GM21529 (cell line): Measurements from ENCODE around the gene TMEFF2.
A peak's percentile ranks its signal among the peaks of the same experiment; 100 is the strongest.

Experiments
- ATAC-seq: cut with Tn5 transposase; IDR thresholded peaks from one replicate; pipeline ENCODE4 v1.9.1; 2021; ENCODE audit not compliant: unreplicated experiment

Gene TMEFF2

GRCh38 chr2:192025637-192026036 lies 169.1 kb downstream of the TMEFF2 start:
- no peak for ATAC-seq

- ATAC-seq = no peak
Observed at GRCh38 chr2:192023006-192023405, 171.7 kb downstream of the TMEFF2 start.

DNA sequence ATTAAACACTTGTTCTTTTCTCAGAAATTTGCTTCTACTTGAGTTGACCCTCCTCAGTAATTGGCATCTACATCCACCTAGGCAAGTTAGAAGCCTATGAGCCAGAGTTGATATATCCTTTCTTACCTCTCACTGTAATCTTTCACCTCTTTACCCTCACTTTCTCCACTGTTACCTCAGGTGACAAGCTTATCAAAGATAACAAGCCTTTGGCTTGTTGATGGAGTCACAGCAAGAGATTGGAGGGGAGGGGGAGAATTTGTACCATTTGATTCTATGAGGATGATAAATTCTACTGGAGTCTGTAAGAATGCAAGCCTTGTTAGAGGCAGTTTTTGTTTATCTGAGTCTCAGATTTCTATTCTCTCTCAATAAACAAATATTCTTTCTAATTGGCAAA lies 176.9 kb downstream of the TMEFF2 start:
- ATAC-seq = no peak

- ATAC-seq = no peak
Observed at GRCh38 chr2:192016265-192016664, 178.5 kb downstream of the TMEFF2 start.

- ATAC-seq = no peak
Observed at GRCh38 chr2:192013211-192013610, 181.5 kb downstream of the TMEFF2 start.

DNA sequence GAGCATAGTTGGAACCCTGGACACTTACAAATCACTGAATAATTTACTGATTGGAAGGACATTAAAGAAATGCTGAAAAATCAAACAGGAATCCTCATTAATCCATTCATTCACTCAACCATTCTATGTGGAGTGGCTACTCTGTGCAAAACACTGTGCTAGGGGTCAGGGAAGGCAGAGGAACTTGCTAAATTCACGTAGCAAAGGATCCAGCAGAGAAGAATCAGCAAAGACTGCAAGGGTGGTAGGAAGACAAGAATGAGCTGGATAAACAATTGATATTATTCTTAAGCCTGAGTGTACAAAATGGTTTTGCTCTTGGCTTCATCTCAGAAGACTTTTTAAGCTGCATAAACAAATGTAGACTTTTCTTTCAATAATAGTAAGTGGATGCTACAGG lies 183.5 kb downstream of the TMEFF2 start:
- ATAC-seq = no peak

DNA sequence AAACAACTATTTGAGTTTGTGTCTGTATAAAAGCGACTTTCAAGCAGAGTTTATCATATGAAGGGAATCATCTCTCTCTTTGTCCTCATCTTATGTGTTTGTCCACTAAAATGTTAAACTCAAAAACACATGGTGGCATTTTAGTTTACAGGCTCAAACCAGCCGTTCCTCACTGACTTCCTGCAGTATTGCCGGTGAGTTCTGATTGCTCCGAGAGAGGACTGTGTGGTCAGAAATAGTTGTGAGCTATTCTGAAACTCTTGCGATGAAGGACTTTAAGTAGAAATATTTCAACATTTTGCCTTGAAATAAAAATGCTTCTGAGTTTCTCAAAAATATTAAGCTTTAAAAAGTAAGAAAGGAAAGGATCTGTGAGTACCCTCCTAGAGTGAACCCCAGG lies 184.7 kb downstream of the TMEFF2 start:
- ATAC-seq = no peak

DNA sequence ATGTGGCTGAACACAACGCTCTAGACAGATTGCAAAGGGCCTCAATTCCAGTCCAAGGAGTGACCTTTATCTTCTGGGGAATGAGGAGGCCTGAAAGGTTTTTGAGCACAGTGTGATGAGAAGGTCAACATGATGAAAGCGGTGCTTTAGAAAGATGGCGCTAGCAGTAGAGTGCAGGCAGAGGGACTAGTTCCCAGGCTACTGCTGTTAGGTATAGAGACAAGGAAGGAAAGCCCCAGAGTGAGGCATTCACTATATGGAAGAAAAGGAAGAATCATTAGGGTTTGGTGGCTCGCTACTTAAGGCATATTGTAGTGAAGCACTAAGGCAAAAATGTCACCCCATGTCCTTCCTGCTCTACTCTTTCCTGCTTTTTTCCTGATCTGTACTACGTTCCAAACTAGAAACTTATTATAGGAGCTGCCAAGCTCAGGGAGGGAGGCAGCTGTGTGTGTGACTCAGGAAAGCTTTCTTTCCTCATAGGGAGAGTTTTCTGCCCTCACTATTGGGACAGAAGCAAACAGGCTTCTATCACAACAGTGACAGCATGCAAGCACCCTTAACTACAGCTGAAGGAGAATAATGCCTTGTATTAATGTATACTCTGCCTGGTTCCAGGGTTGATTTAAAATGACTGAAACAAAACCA lies 187.0 kb downstream of the TMEFF2 start:
- ATAC-seq = no peak

- ATAC-seq = no peak
Observed at GRCh38 chr2:192005211-192005610, 189.5 kb downstream of the TMEFF2 start.

- ATAC-seq = peak; percentile 78
Observed at GRCh38 chr2:192004188-192004963, 190.4 kb downstream of the TMEFF2 start.

- ATAC-seq = no peak
Observed at GRCh38 chr2:192002418-192002817, 192.3 kb downstream of the TMEFF2 start.

- no peak for ATAC-seq
Observed at GRCh38 chr2:192000196-192000980, 194.3 kb downstream of the TMEFF2 start.

DNA sequence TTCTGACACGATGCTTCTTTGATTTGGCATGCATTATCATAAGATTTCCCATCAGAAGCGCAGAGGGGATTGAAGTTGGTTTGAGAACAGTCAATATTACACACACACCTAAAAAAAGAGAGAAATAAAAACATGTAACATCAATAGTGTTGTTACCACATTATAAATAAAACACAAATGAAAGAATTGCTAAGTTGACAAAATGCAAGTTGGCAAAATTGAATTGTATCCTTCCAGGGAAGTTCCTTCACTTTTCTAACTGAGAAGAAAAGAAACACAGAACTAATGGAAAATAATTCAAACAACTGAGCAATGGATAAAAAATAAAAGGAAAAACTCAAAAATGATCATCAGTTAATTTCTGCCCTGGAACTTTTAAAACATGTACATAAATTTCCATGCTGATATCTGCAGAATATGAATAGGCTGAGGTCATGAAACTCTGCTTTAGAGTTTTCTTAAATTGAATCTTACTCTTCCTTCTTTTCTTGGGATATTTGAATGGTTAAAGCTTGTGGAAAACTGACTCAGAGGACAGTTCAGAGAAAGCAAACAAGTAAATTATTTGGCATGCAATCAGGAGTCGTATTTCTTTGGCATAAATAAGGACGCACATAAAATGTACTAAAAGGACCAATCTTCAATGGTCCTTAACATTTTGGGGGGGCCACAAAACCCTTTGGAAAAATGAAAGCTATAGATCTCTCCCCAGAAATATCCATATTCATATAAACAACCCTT lies 195.5 kb downstream of the TMEFF2 start:
- no peak for ATAC-seq

DNA sequence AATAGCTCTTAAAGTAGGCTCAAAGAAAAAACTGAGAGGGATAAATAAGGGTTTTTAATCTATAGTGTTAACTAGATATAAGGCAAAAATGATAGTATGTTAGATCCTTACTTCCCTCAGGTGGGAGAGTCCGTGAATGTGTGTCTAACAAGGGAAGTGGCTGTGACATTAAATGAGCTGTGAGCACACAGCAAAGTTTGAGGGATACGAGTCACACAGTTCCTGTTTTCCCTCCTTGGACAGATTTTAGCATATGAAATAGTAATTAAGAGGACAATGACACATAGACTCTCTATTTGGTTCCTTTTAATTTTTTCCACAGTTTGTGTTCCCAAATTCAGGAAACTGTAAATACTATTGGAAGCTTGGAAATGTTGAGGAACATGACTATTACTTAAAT lies 199.4 kb downstream of the TMEFF2 start:
- no peak for ATAC-seq

DNA sequence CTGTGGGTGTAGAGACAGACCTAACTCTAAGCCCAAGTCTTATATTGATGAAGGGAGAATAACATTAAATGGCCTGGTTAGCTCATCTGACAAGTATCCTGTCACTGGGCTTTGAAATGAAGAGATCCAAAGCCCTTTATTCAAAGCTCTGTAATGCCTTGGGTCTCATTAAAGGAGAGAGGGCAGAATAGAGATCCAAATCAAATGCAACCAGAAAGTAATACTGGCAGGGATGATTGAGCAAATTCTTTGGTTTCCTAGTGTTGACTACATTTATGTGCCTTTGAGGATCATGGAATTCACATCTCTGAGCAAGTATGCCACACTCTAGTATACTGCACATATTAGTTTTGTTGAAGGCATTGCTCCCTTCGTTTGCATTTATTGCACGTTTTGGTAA lies 200.0 kb downstream of the TMEFF2 start:
- ATAC-seq = no peak

- ATAC-seq = no peak
Observed at GRCh38 chr2:191991442-191991841, 203.3 kb downstream of the TMEFF2 start.

GRCh38 chr2:191985740-191986139 lies 209.0 kb downstream of the TMEFF2 start:
- no peak for ATAC-seq

- no peak for ATAC-seq
Observed at GRCh38 chr2:191983591-191983990, 211.1 kb downstream of the TMEFF2 start.

- no peak for ATAC-seq
Observed at GRCh38 chr2:191983186-191983585, 211.5 kb downstream of the TMEFF2 start.

DNA sequence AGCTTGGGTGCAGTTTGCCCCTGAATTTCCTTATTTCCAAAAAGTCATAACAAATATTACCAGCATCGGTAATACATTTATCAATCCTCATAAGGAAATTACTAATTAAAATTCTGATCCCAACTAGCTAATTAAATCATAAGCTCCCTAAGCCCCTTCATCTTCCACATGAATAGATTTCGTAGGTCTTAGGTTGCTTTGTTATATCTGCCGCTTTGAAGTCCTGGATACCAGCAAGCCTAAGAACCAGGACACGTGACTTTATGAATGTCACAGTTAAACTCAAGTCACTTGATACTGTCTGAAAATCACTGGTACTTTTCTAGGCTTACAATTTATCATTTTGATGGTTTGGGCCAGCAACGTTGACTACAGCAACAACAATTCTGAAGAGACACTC lies 213.0 kb downstream of the TMEFF2 start:
- no peak for ATAC-seq

GRCh38 chr2:191980483-191980882 lies 214.2 kb downstream of the TMEFF2 start:
- no peak for ATAC-seq
